Lower leg skin (tissue), 3 donors: ENCODE results near the gene INTS6.

Source experiments
- CTCF ChIP-seq, 3 donors: fragments of 450-650 bp; IDR thresholded peaks; one replicate each; pipeline ENCODE4 v1.5.1; 2016; ENCODE audit warnings: antibody characterized with exemption in 3 of 3, mild to moderate bottlenecking in 3 of 3, moderate library complexity in 2 of 3
- POLR2A ChIP-seq, 2 donors: fragments of 450-650 bp; IDR thresholded peaks; one replicate each; pipeline ENCODE4 v1.6.1; 2016 to 2017; ENCODE audit warnings: antibody characterized with exemption in 2 of 2, mild to moderate bottlenecking in 1 of 2, moderate library complexity in 1 of 2

- TF ChIP-seq CTCF (IDR thresholded peaks at IDR 0.05) (no peak), POLR2A (IDR thresholded peaks at IDR 0.05) (no peak)
These were observed 94.8 kb downstream of the INTS6 start for GRCh38 chr13:51357928-51358595.
